Inflammatory macrophage treated with lipopolysaccharide for 4 hours (primary cell): ENCODE results near the gene CLP1.
"Not testable (repeated sequence)": the region's sequence is repeated elsewhere in the genome, so short reads cannot be mapped to it uniquely, and the experiment has no call there.

ENCODE experiments used
- DNase-seq: peaks from one replicate; pipeline ENCODE4 v3.0.0-alpha.2; 2020

Gene CLP1

GRCh38 chr11:57667117-57667735, 9.7 kb downstream of the CLP1 start:
- DNase-seq = peak; percentile 99

GRCh38 chr11:57667736-57668433, 10.3 kb downstream of the CLP1 start, which contains the start of gene ZDHHC5:
Gene ZDHHC5 (plus strand): TSS chr11:57668114. CDS start chr11:57673091, 4,977 bp downstream.
- DNase-seq = peak; percentile 99

GRCh38 chr11:57668434-57668782, 10.8 kb downstream of the CLP1 start:
- peak; percentile 58 for DNase-seq

GRCh38 chr11:57674251-57674650, 16.7 kb downstream of the CLP1 start:
- no peak for DNase-seq

- DNase-seq = no peak
Observed at GRCh38 chr11:57675176-57675941, 17.8 kb downstream of the CLP1 start.

- DNase-seq = no peak
Observed at GRCh38 chr11:57679396-57679795, 21.8 kb downstream of the CLP1 start.

GRCh38 chr11:57680552-57680874, 23.0 kb downstream of the CLP1 start:
- peak; percentile 49 for DNase-seq

GRCh38 chr11:57681168-57681567, 23.6 kb downstream of the CLP1 start:
- DNase-seq = no peak

GRCh38 chr11:57690474-57690873, 32.9 kb downstream of the CLP1 start:
- not testable (repeated sequence) for DNase-seq

GRCh38 chr11:57698843-57699365, 41.3 kb downstream of the CLP1 start:
- DNase-seq = no peak

GRCh38 chr11:57699813-57700212, 42.3 kb downstream of the CLP1 start:
- DNase-seq = no peak

GRCh38 chr11:57700425-57700824, 42.9 kb downstream of the CLP1 start:
- no peak for DNase-seq

GRCh38 chr11:57703341-57703740, 45.8 kb downstream of the CLP1 start:
- no peak for DNase-seq

- no peak for DNase-seq
Observed at GRCh38 chr11:57704932-57705331, 47.4 kb downstream of the CLP1 start.

GRCh38 chr11:57705432-57705831, 47.9 kb downstream of the CLP1 start:
- not testable (repeated sequence) for DNase-seq

- DNase-seq = no peak
Observed at GRCh38 chr11:57709802-57710367, 52.3 kb downstream of the CLP1 start.
